CD14-positive monocyte (primary cell): ENCODE measurements around the gene CD36. TPM values are rescaled to one million over a fixed set of nuclear protein-coding genes. Genes with fewer than 3 reads are reported as not detected.

ENCODE experiments used
- DNase-seq, 3 donors: peaks; one replicate each; pipeline ENCODE4 v3.0.0-alpha.2; 2011 to 2022
- H2AFZ ChIP-seq: 2 replicates; pipeline ENCODE4 v1.6.0; 2012; ENCODE audit warnings: mild to moderate bottlenecking, low read depth, low read length, inconsistent platforms; ENCODE audit not compliant: insufficient read depth, poor library complexity, severe bottlenecking
- H3K27ac ChIP-seq, 2 donors: 1 replicate in 1 of 2; 2 replicates in 1 of 2; pipeline ENCODE4 v1.5.1; 2012 to 2013; ENCODE audit warnings: low read length in 2 of 2, control low read depth in 1 of 2, inconsistent platforms in 1 of 2, low read depth in 1 of 2, mild to moderate bottlenecking in 1 of 2
- H3K27me3 ChIP-seq, 2 donors: one replicate each; pipeline versions ENCODE4 v1.6.0 to v1.6.1; 2011 to 2013; ENCODE audit warnings: low read length in 2 of 2; ENCODE audit not compliant: control insufficient read depth in 2 of 2, insufficient read depth in 2 of 2
- H3K36me3 ChIP-seq, 2 donors: replicated peaks in 1 of 2; 1 replicate in 1 of 2; 2 replicates in 1 of 2; pipeline versions ENCODE4 v1.5.1 to v1.6.1; 2012 to 2013; ENCODE audit warnings: low read length in 2 of 2, control low read depth in 1 of 2, inconsistent platforms in 1 of 2, mild to moderate bottlenecking in 1 of 2; ENCODE audit not compliant: insufficient read depth in 2 of 2, control insufficient read depth in 1 of 2
- H3K4me1 ChIP-seq, 2 donors: 1 replicate in 1 of 2; 2 replicates in 1 of 2; pipeline versions ENCODE4 v1.5.1 to v1.6.1; 2012 to 2013; ENCODE audit warnings: low read length in 2 of 2, control low read depth in 1 of 2, inconsistent platforms in 1 of 2, mild to moderate bottlenecking in 1 of 2, moderate library complexity in 1 of 2; ENCODE audit not compliant: insufficient read depth in 2 of 2, control insufficient read depth in 1 of 2
- H3K4me2 ChIP-seq: replicated peaks from 2 replicates; pipeline ENCODE3; 2012; ENCODE audit warnings: low read length, moderate library complexity, mild to moderate bottlenecking; ENCODE audit not compliant: poor library complexity, severe bottlenecking; ENCODE audit errors: extremely low read depth
- H3K4me3 ChIP-seq, 3 experiments: fragments of 200-600 bp in 1 of 3; sonication (generic) in 1 of 3; replicated peaks in 1 of 3; 1 replicate in 2 of 3; 2 replicates in 1 of 3; pipeline ENCODE4 v1.5.1; 2011 to 2013; ENCODE audit warnings: low read length in 3 of 3, mild to moderate bottlenecking in 3 of 3, control low read depth in 2 of 3, low read depth in 2 of 3, inconsistent platforms in 1 of 3, moderate library complexity in 1 of 3
- H3K79me2 ChIP-seq: 2 replicates; pipeline ENCODE4 v1.6.0; 2012; ENCODE audit warnings: mild to moderate bottlenecking, control low read depth, inconsistent platforms, low read length, moderate library complexity; ENCODE audit not compliant: insufficient read depth
- H3K9ac ChIP-seq: 2 replicates; pipeline ENCODE4 v1.6.0; 2017; ENCODE audit warnings: low read length, mild to moderate bottlenecking; ENCODE audit not compliant: insufficient read depth, poor library complexity, severe bottlenecking
- H3K9me3 ChIP-seq, 2 donors: replicated peaks in 1 of 2; 1 replicate in 1 of 2; 2 replicates in 1 of 2; pipeline versions ENCODE4 v1.5.1 to v1.6.1; 2012 to 2013; ENCODE audit warnings: low read length in 2 of 2, control low read depth in 1 of 2; ENCODE audit not compliant: control insufficient read depth in 1 of 2, insufficient read depth in 1 of 2
- H4K20me1 ChIP-seq: 2 replicates; pipeline ENCODE4 v1.6.0; 2012; ENCODE audit warnings: mild to moderate bottlenecking, low read length, control low read depth, moderate library complexity; ENCODE audit not compliant: insufficient read depth
- H3K27ac Mint-ChIP-seq, 7 donors: one replicate each; pipeline ENCODE4 v1.8.0; 2020; ENCODE audit warnings: mild to moderate bottlenecking in 7 of 7, mixed read lengths in 7 of 7, moderate library complexity in 6 of 7, inconsistent platforms in 2 of 7
- H3K27me3 Mint-ChIP-seq, 3 donors: one replicate each; pipeline ENCODE4 v1.8.0; 2021 to 2022; ENCODE audit warnings: low read depth in 3 of 3, mild to moderate bottlenecking in 3 of 3, mixed read lengths in 3 of 3, moderate library complexity in 3 of 3, inconsistent platforms in 1 of 3
- H3K36me3 Mint-ChIP-seq, 2 donors: one replicate each; pipeline ENCODE4 v1.8.0; 2020; ENCODE audit warnings: mixed read lengths in 2 of 2, inconsistent platforms in 1 of 2, mild to moderate bottlenecking in 1 of 2
- H3K4me1 Mint-ChIP-seq: one replicate; pipeline ENCODE4 v1.8.0; 2020; ENCODE audit warnings: mild to moderate bottlenecking, mixed read lengths
- H3K4me3 Mint-ChIP-seq, 2 donors: one replicate each; pipeline ENCODE4 v1.8.0; 2020; ENCODE audit warnings: mild to moderate bottlenecking in 2 of 2, mixed read lengths in 2 of 2, moderate library complexity in 1 of 2
- H3K9me3 Mint-ChIP-seq, 7 donors: one replicate each; pipeline ENCODE4 v1.8.0; 2020 to 2022; ENCODE audit warnings: mixed read lengths in 7 of 7, mild to moderate bottlenecking in 6 of 7, moderate library complexity in 6 of 7, inconsistent platforms in 2 of 7
- WGBS: methylation state at CpG from one replicate; pipeline ENCODE4 v1.1.5; 2013; ENCODE audit warnings: missing lambda C conversion rate; ENCODE audit not compliant: insufficient coverage; 5-methylcytosine and 5-hydroxymethylcytosine counted together
- intact Hi-C, 2 donors: fragments of 100-400 bp; cut with micrococcal nuclease; formaldehyde crosslinking; loops; one replicate each; pipeline versions ENCODE4 v1.15.0 to v1.15.1; 2023
- polyA plus RNA-seq, 3 donors: library from polyadenylated mRNA; depleted of rRNA in 1 of 3; unstranded in 2 of 3; stranded (reverse) in 1 of 3; fragments of 300-500 nt in 2 of 3; fragments of >200 nt in 1 of 3; fragmentation: Illumina TruSeq in 2 of 3; gene quantifications; 1 replicate in 2 of 3; 2 replicates in 1 of 3; pipeline ENCODE4 v1.2.3, GENCODE V29; 2012 to 2021
- TF ChIP-seq, protein P1 (sequence below): fragments of 200-600 bp; IDR thresholded peaks from one replicate; pipeline ENCODE4 v1.8.0; 2022; ENCODE audit warnings: antibody characterized with exemption, mild to moderate bottlenecking

The CD36 gene
- polyA plus RNA-seq, 3 donors, result 735 to 1,210 (median 1,135) TPM

DNA sequence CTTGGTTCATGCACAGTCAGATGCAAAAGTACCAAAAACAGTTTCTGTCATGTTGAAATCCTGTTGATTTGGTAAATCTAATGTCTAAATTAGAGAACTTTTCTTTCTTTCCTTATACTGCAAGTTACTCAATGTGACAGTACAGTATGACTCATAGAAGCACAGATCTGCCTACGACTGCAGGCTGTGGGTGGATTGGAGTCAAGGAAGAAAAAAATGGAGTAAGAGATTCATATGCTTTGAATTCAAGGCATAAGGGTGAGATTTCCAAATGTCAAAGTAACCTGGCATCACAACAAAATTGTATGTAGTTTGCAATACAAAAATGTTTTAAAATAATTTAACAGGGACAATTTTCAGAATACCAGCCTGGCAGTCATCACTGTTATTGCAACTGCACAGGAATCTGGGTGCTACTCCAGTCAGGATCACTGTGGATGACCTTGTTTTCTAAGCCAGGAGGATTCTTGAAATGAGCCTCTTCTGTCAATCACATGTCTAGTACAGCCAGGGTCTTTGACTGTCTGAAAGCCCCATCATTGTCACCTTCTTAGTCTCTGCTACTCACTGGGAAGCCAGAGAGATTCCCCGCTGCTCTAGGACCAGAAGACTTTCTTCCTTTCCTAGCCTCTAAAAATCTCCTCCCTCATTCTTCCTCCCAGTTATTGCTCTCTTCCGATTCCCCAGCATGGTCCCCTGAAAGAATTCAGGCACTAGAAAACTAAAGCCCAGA is 83.6 kb downstream of the CD36 start:
- TF ChIP-seq, protein P1, sequence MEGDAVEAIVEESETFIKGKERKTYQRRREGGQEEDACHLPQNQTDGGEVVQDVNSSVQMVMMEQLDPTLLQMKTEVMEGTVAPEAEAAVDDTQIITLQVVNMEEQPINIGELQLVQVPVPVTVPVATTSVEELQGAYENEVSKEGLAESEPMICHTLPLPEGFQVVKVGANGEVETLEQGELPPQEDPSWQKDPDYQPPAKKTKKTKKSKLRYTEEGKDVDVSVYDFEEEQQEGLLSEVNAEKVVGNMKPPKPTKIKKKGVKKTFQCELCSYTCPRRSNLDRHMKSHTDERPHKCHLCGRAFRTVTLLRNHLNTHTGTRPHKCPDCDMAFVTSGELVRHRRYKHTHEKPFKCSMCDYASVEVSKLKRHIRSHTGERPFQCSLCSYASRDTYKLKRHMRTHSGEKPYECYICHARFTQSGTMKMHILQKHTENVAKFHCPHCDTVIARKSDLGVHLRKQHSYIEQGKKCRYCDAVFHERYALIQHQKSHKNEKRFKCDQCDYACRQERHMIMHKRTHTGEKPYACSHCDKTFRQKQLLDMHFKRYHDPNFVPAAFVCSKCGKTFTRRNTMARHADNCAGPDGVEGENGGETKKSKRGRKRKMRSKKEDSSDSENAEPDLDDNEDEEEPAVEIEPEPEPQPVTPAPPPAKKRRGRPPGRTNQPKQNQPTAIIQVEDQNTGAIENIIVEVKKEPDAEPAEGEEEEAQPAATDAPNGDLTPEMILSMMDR, result no peak
- Histone ChIP-seq H3K9me3 (no peaks in the 10 kb centered on the region), H3K4me1 (peaks cover 31 to 50% of the 10 kb centered on the region in 2 donors), H4K20me1 (no peaks in the 10 kb centered on the region), H3K79me2 (no peaks in the 10 kb centered on the region), H2AFZ (peak overlapping the region; percentile 12), H3K9ac (peak overlapping the region; percentile 22), H3K27ac (peak overlapping the region; percentile 44 to 89), H3K4me3 (peak overlapping the region in 1 of 3 experiments; percentile 37), H3K4me2 (peak overlapping the region; percentile 51), H3K27me3 (no peaks in the 10 kb centered on the region), H3K36me3 (no peaks in the 10 kb centered on the region)
- WGBS, result 40% methylated on average over 2 of the region's 3 CpGs
- H3K9me3 Mint-ChIP-seq, result peaks cover 0 to 4% (median 0%) of the 10 kb centered on the region in 7 donors
- DNase-seq, result peak; percentile 81 to 93 (median 89)
- peak overlapping the region in 1 of 2 donors; percentile 64 for H3K4me3 Mint-ChIP-seq
- H3K27ac Mint-ChIP-seq, result peak overlapping the region; percentile 91 to 99 (median 97)
- H3K4me1 Mint-ChIP-seq, result peaks cover 42% of the 10 kb centered on the region
- peaks cover 0 to 2% (median 0%) of the 10 kb centered on the region in 3 donors for H3K27me3 Mint-ChIP-seq
- peaks cover 0 to 2% of the 10 kb centered on the region in 2 donors for H3K36me3 Mint-ChIP-seq
- intact Hi-C loops, result no loop called here

DNA sequence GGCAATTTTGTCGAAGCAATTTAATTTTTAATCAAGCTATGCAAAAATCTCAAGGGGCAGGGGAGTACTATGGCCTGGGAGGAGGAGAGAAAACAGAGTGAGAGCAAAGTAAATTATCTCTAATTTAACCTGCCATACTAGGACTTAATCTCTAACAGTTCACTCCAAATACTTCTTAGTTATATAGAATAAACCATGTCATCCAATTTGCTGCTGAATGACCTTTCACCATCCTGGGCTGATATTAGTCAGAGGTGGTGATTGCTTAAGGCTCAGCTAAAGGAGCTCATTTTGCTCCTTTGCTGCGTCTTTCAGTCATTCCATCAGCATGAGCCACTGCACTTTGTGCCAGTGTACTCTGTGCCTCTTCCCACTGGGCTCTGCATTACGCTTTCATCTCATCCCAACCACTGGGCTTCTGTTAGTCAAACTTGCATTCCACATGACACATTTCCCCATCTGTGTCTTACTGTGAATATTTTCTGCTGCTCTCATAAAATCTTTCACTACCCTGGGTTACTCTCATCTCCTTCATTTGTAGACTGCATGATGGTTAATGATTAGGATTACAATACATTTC is 84.3 kb downstream of the CD36 start:
- H3K9ac ChIP-seq, result peak overlapping the region; percentile 22
- peaks cover 31 to 50% of the 10 kb centered on the region in 2 donors for H3K4me1 ChIP-seq
- H3K27me3 ChIP-seq, result no peaks in the 10 kb centered on the region
- H3K4me1 Mint-ChIP-seq, result peaks cover 42% of the 10 kb centered on the region
- intact Hi-C loops, result no loop called here
- peak overlapping the region in 1 of 3 experiments; percentile 37 for H3K4me3 ChIP-seq
- no peak overlapping the region for H2AFZ ChIP-seq
- H3K36me3 Mint-ChIP-seq, result peaks cover 0 to 2% of the 10 kb centered on the region in 2 donors
- H3K27ac Mint-ChIP-seq, result peak overlapping the region; percentile 91 to 99 (median 97)
- WGBS, result 49% methylated on average over 2 of the region's 3 CpGs
- H3K27me3 Mint-ChIP-seq, result peaks cover 0 to 2% (median 0%) of the 10 kb centered on the region in 3 donors
- H3K36me3 ChIP-seq, result no peaks in the 10 kb centered on the region
- H4K20me1 ChIP-seq, result no peaks in the 10 kb centered on the region
- peak overlapping the region; percentile 44 to 89 for H3K27ac ChIP-seq
- TF ChIP-seq, protein P1, result no peak
- peak; percentile 83 to 93 (median 90) for DNase-seq
- no peaks in the 10 kb centered on the region for H3K9me3 ChIP-seq
- H3K79me2 ChIP-seq, result no peaks in the 10 kb centered on the region
- H3K4me3 Mint-ChIP-seq, result peak overlapping the region in 1 of 2 donors; percentile 64
- peak overlapping the region; percentile 51 for H3K4me2 ChIP-seq
- H3K9me3 Mint-ChIP-seq, result peaks cover 0 to 3% (median 0%) of the 10 kb centered on the region in 7 donors
